ENCODE data around the gene CLPSL1. TPM values are rescaled to one million over a fixed set of nuclear protein-coding genes. Genes with fewer than 3 reads are reported as not detected.

The CLPSL1 gene
- total RNA-seq, 1 donor from 2014 or later, result 0.40 TPM

DNA sequence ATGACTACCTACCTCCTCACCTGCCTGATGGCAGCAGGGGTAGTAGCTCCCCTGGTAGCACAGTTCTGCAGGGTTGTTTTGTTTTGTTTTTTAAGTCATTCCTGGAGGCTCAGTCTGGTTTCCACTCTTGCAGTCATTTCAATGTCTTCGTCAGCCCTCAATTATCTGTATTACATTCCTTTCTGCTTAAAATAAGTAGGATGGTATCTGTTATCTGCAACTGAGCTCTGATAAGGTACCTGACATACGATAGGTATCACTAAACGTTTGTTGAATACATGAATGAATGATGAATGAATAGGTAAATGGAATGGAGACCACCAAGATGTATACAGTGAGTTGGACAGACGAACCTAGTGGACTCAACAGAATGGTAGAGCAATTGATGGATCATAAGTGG is 11.6 kb upstream of the CLPSL1 start:
- no peak for DNase-seq (ENCODE audit: low spot score in 2 of 2, unreplicated experiment in 2 of 2)
- no peak for TF ChIP-seq CTCF (IDR thresholded peaks at IDR 0.05; ENCODE audit: unreplicated experiment)
- Mint-ChIP-seq H3K27ac (no peak overlapping the region), H3K4me1 (peaks cover 3% of the 10 kb centered on the region), H3K9me3 (no peaks in the 10 kb centered on the region), H3K27me3 (ENCODE audit: low read depth) (peaks cover 27% of the 10 kb centered on the region), H3K36me3 (no peaks in the 10 kb centered on the region), H3K4me3 (no peak overlapping the region)

GRCh38 chr6:35771343-35771627 is 9.5 kb upstream of the CLPSL1 start:
- TF ChIP-seq CTCF (IDR thresholded peaks at IDR 0.05; ENCODE audit: unreplicated experiment), result no peak
- H3K4me1 Mint-ChIP-seq, result peaks cover 3% of the 10 kb centered on the region
- no peak overlapping the region for H3K4me3 Mint-ChIP-seq
- no peaks in the 10 kb centered on the region for H3K9me3 Mint-ChIP-seq
- H3K36me3 Mint-ChIP-seq, result no peaks in the 10 kb centered on the region
- no peak for DNase-seq (ENCODE audit: low spot score in 2 of 2, unreplicated experiment in 2 of 2)
- peaks cover 16% of the 10 kb centered on the region for H3K27me3 Mint-ChIP-seq (ENCODE audit: low read depth)
- no peak overlapping the region for H3K27ac Mint-ChIP-seq

GRCh38 chr6:35774116-35774794 is 6.6 kb upstream of the CLPSL1 start:
- no peak overlapping the region for H3K4me3 Mint-ChIP-seq
- no peak overlapping the region for H3K27ac Mint-ChIP-seq
- no peak for DNase-seq (ENCODE audit: low spot score in 2 of 2, unreplicated experiment in 2 of 2)
- H3K9me3 Mint-ChIP-seq, result no peaks in the 10 kb centered on the region
- peaks cover 8% of the 10 kb centered on the region for H3K27me3 Mint-ChIP-seq (ENCODE audit: low read depth)
- TF ChIP-seq CTCF (IDR thresholded peaks at IDR 0.05; ENCODE audit: unreplicated experiment), result no peak
- no peaks in the 10 kb centered on the region for H3K36me3 Mint-ChIP-seq
- H3K4me1 Mint-ChIP-seq, result peaks cover 10% of the 10 kb centered on the region

DNA sequence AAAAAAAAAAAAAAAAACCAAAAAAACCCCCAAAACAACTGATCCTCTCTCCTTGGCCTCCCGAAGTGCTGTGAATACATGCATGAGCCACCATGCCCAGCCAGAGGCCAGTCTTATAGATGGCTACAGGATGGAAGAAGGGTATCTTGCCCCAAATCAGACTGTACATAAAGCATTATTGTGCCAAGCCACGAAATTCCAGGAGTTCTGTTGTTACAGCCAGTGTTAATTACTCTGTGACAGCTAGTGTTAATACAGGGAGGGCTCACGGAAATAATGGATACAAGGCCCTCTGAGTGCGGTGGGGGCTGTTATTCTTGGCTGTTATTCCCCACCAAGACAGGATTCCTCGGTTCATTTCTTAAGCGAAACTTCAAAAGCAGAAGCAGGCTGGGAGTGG is 5.8 kb upstream of the CLPSL1 start:
- H3K36me3 Mint-ChIP-seq, result no peaks in the 10 kb centered on the region
- peaks cover 8% of the 10 kb centered on the region for H3K27me3 Mint-ChIP-seq (ENCODE audit: low read depth)
- H3K4me3 Mint-ChIP-seq, result no peak overlapping the region
- no peaks in the 10 kb centered on the region for H3K9me3 Mint-ChIP-seq
- peaks cover 10% of the 10 kb centered on the region for H3K4me1 Mint-ChIP-seq
- no peak overlapping the region for H3K27ac Mint-ChIP-seq
- no peak for DNase-seq (ENCODE audit: low spot score in 2 of 2, unreplicated experiment in 2 of 2)
- TF ChIP-seq CTCF (IDR thresholded peaks at IDR 0.05; ENCODE audit: unreplicated experiment), result no peak

- no peak for TF ChIP-seq CTCF (IDR thresholded peaks at IDR 0.05; ENCODE audit: unreplicated experiment)
- H3K27me3 Mint-ChIP-seq (ENCODE audit: low read depth), result peaks cover 8% of the 10 kb centered on the region
- peak in 1 of 2 experiments; percentile 53 for DNase-seq (ENCODE audit: low spot score in 2 of 2, unreplicated experiment in 2 of 2)
- peak within 1 kb of the TSS; percentile 69 for H3K4me3 Mint-ChIP-seq
- H3K27ac Mint-ChIP-seq, result peak within 1 kb of the TSS; percentile 6
- no peaks in the 10 kb centered on the region for H3K36me3 Mint-ChIP-seq
- peaks cover 10% of the 10 kb centered on the region for H3K4me1 Mint-ChIP-seq
- no peaks in the 10 kb centered on the region for H3K9me3 Mint-ChIP-seq
Observed at GRCh38 chr6:35776364-35777215, 4.2 kb upstream of the CLPSL1 start, which contains the start of gene CLPSL2. Gene CLPSL2, plus strand, starts transcription at chr6:35776598. Its CDS starts 21 bp downstream, at chr6:35776619.

Data from mesothelial cell of epicardium (in vitro differentiated cells).